Activated CD8-positive, alpha-beta memory T cell treated with anti-CD3 and anti-CD28 coated beads, Interleukin-2, amount 50 U/mL, for 1 hour (primary cell): ENCODE results near the gene ZFYVE9.
"Not testable (repeated sequence)": the region's sequence is repeated elsewhere in the genome, so short reads cannot be mapped to it uniquely, and the experiment has no call there.

Experiments used
- DNase-seq: peaks from one replicate; pipeline ENCODE4 v3.0.0-alpha.2; 2020; ENCODE audit errors: extremely low read depth

The ZFYVE9 gene

DNA sequence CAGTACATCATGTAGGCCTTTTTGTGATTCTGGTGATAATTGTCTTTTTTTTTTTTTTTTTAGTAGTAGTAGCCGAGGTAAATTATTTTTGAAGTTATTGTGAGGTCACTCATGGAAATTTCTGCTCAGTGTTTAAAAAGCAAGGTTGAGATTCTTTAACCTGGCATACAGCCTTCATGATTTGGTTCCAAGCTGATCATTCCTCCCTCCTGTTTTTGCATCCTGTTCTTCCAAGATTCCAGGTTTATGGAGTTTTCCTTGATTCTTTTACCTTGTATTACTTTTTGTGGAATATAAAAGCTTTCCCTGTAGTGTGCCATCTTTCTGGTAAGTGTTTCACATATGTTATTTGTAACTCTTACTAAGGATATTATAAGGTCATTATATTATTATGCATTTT, 9.1 kb downstream of the ZFYVE9 start:
- DNase-seq, result no peak

DNA sequence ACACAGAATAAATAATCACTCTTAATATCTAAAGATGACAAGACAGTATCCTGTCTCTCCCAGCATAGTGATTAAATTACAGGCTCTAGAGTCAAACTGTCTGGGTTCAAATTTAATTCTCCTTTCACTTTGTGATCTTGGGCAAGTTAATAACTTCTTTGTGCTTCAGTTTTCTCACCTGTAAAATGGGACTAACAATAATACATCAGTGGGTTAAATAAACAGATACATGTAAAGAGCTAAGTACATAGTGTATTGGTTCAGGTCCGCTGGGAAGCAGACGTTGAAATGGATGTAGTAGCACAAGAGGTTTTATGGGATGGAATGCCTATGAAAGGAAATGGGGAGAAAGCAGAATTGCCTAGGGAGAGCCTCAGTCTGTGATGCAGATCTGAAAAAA, 10.7 kb downstream of the ZFYVE9 start:
- no peak for DNase-seq

DNA sequence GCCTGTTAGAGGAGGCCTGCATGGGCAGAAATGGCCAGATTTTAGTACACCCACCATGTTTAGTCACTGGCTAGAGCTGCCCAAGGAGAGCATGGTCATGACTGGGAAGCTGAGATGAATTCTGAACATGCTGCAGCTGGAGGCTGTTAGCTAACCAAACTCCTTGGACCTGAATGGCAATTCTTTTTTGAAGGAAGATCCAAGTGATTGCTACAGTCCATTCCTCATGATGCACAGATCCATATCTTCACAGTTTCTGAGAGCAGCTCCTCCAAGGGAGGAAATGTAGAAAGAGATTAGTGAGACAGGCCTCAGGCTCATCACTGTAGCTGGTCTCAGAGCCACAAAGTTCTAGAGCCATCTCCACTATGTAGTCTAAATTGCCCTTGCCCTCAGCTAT, 11.1 kb downstream of the ZFYVE9 start:
- no peak for DNase-seq

- DNase-seq, result no peak
Measured at GRCh38 chr1:52153898-52154297, 12.0 kb downstream of the ZFYVE9 start.

DNA sequence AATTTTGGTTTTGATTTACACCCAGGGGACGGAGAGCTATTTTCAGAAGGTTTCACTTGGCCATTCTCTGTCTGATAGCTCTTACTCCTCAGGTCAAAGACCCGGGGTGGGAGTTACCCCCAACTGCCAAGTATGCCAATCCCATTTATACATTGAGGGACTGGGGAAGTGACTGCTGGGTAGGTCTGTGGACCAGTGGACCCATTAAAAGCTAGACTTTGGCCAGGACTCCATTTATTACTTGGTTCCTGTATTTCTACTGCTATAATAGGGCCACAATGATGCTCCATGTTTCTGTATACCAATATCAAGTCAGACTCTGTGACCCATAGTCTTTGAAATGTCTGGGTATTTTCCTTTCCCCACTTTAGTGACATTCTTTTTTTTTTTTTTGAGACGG, 14.6 kb downstream of the ZFYVE9 start:
- DNase-seq, result no peak

DNA sequence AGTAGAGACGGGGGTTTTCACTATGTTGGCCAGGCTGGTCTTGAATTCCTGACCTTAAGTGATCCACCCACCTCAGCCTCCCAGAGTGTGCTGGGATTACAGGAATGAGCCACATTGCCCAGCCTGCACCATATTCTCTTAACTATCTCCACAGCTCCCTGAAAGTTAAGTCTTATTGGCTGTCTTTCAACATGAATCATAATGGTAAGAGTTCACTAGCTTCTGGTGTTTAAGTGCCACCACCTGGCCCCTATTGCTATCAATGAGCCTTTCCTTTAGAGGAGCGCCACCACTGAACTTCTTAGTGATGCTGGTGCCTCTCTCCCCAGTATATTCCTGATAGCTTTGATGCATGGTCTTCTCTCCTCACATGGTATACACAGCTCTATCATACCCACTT, 15.7 kb downstream of the ZFYVE9 start:
- DNase-seq, result no peak

GRCh38 chr1:52158218-52158617, 16.3 kb downstream of the ZFYVE9 start:
- no peak for DNase-seq

DNA sequence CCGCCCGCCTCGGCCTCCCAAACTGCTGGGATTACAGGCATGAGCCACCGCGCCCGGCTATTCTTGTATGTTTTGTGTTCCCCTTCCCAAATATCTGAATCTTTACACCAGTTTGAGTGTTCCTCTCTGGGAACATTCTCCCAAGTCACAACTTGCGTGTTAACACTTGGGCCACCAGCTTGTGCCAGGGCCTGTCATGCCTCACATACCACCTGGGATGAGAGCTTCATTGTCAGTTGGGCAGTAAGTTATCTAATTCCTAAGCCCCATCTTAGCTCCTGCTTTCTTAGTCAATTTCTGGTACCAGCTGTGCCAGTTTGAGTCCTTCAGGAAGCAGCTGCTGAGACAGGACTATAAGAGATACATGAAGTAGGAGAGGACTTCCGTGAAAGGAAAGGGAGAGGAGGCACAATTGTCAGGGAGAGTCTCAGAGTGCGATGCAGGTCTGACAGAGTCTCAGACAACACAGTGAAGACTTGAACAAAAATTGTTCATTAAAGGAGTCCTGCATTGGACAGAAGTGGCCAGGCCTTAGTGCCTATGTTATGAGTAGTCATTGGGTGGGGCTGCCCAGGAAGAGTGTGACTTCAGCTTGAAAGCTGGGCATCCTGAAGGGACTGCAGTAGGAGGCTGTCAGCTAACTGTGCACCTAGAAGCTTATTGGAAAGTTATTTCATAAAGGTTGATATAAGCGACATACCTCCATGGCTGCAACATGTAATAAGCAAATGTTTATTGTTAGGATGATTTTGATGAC, 17.3 kb downstream of the ZFYVE9 start:
- DNase-seq, result no peak

GRCh38 chr1:52162947-52163346, 21.1 kb downstream of the ZFYVE9 start:
- no peak for DNase-seq

- no peak for DNase-seq
Measured at GRCh38 chr1:52164604-52165003, 22.7 kb downstream of the ZFYVE9 start.

DNA sequence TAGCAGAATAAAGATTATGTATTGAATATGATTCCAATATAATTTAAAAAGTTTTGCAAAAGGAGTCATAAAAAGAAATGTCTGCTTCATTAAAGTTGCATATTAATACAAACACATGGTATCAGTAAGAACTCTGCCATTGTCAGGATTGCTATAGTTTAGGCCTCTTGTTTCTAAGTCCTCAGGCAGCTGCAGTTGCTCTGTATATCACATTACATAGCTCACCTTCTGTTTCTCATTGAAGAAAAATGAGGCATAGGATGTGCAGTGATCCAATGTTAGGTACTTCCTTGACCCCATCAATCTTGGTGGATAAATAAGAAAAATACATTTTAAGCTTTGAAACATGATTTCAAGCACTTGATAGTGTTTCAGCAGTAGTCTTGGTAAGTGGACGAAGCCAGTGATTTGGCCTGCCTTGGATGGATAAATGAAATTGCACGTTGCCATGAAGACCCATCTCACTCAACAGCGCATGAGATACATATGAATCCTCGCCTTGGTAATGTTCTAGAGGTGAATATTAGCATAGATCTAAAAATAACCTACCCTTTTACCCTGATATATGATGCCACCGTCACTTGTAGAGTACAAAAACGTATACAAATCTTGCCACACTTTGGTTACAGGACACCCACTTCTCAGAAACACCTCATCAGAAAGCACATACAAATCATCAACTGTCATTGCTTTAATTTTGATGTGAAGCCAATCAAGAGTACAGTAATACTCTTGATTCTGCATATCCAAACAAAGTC, 25.3 kb downstream of the ZFYVE9 start:
- no peak for DNase-seq

GRCh38 chr1:52168373-52169080, 26.6 kb downstream of the ZFYVE9 start:
- no peak for DNase-seq

DNA sequence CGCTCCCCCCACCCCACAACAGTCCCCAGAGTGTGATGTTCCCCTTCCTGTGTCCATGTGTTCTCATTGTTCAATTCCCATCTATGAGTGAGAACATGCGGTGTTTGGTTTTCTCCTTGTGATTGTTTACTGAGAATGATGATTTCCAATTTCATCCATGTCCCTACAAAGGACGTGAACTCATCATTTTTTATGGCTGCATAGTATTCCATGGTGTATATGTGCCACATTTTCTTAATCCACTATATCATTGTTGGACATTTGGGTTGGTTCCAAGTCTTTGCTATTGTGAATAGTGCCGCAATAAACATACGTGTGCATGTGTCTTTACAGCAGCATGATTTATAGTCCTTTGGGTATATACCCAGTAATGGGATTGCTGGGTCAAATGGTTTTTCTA, 29.3 kb downstream of the ZFYVE9 start:
- DNase-seq, result not testable (repeated sequence)

DNA sequence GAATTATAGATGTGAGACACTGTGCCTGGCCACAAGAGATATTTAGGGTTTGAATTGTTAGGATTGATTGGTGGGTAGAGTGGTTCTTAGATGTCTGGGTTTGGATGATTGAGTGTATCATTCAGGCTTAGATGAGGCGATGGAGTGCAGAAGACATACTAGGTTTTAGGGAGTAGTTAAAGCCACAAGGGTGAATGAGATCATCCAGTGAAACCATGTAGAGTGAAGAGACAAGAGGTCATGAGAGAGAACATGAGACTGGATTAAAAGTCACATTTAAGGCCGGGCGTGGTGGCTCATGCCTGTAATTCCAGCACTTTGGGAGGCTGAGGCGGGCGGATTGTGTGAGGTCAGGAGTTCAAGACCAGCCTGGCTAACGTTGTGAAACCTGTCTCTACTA, 37.2 kb downstream of the ZFYVE9 start:
- DNase-seq, result no peak

DNA sequence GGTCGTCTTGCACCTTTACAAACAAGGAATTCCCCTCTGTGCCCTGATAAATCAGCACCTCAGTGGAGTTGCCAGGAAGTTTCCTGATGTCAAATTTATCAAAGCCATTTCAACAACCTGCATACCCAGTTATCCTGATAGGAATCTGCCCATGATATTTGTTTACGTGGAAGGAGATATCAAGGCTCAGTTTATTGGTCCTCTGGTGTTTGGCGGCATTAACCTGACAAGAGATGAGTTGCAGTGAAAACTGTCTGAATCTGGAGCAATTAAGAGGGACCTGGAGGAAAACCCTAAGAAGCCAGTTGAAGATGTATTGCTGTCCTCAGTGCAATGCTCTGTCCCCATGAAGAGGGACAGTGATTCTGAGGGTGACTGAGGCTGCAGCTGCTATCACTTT, 38.3 kb downstream of the ZFYVE9 start:
- no peak for DNase-seq

- not testable (repeated sequence) for DNase-seq
Measured at GRCh38 chr1:52181759-52182158, 39.9 kb downstream of the ZFYVE9 start.

GRCh38 chr1:52182328-52182727, 40.4 kb downstream of the ZFYVE9 start:
- DNase-seq, result not testable (repeated sequence)

- DNase-seq, result no peak
Measured at GRCh38 chr1:52182874-52183400, 41.0 kb downstream of the ZFYVE9 start.

DNA sequence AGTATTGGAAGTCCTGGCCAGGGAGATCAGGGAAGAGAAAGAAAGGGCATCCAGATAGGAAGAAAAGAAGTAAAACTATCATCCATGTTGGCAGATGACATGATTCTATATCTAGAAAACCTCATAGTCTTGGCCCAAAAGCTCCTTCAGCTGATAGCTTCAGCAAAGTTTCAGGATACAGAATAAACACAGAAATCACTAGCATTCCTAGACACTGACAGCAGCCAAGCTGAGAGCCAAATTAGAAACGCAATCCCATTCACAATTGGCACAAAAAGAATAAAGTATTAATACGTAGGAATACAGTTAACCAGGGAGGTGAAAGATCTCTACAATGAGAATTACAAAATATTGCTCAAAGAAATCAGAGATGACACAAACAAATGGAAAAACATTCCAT, 44.6 kb downstream of the ZFYVE9 start:
- DNase-seq, result no peak

DNA sequence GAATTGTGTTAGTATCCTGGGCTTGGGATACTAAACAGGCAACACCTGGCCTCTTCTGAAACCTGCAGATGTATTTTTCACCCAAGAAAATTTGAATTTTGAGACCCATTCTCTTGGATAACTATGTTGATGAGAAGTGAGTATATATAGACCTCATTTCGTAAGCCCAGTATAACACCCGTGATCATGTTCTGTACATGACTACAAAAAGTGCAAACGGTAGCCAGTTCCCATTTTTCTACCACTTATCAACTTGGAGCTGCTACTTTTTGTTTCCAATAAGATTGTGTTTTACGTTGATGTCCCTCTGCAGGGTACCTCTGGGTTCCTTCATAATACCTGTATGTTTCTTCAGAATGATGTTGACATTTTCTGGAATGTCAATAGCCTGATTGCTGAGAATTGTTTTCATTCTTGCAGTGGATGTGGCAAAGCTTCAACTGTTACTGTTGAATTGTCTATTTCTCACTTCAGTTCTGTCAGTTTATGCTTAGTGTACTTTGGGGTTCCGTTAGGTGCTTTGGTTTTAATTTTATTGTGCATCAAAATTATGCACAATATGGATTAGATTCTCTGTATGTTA, 48.1 kb downstream of the ZFYVE9 start:
- no peak for DNase-seq

GRCh38 chr1:52190500-52191252, 48.8 kb downstream of the ZFYVE9 start:
- DNase-seq, result no peak
